ENCODE measurements around the gene GNAI3. TPM values are rescaled to one million over a fixed set of nuclear protein-coding genes. Genes with fewer than 3 reads are reported as not detected.

GNAI3 gene
- polyA plus RNA-seq, 10 donors = 6.7 to 9.7 (median 8.2) TPM

DNA sequence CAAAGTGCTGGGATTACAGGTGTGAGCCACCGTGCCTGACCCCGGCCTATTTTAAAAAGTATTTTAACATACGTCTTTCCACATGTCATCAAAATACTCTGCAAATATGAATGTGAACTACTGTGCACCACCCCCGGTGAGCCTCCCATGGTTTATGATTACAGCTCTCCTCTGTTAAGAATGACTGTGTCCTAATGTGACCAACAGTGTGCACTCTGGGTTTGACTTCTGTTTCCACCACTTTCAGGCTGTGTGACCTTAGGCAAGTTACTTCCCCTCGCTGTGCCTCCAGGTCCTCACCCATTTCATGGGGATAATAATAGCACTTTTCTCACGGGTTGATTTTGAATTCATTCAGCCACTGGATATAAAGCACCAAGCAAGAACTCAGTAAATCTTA is 85.9 kb downstream of the GNAI3 start:
- peak in 1 of 3 donors; percentile 1 for DNase-seq

DNA sequence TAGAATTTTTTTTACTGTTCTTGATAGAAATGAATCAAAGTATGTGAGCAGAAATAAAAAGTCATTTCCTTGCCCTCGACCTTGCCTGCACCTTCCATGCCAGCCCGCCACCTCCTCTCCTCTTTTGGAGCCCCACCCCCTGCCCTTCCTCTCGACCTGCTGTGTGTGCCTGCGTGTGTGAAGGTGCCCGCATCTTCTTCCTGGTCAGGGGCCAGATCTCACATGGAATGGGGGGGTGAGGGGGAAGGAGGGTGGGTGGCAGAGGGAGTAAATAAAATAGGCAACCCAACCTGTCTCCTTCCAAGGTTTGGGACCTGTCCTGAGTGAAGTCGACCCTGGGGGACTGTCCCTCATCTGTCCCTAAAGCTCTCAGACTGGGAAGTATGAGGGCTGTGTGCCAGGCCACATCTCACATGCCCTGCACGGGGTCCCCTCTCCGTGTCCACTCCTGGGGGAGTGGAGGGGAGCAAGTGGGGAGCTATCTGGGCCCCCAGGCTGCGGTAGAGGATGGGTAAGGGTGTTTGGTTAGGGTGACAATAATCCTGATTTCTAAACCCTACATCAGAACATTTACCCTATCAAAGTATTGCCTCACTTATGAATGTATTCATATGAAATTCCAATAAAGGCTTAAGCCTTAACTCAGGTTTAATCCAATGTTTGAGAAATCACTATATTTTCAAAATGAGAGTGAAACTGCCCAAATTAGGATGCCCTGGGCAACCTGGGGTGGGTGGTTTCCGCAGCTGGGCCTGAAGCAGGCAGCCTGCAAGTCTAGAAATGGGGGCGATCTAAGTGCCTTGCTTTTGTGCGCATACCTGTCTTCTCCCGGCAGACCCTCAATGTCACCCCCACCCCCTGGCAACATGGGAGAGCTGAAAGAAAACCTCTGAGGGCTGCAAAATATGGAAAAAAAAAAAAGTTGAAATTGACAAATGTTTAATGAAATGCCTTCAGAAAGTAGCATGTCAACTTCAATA is 86.6 kb downstream of the GNAI3 start:
- peak in 1 of 3 donors; percentile 0 for DNase-seq

DNA sequence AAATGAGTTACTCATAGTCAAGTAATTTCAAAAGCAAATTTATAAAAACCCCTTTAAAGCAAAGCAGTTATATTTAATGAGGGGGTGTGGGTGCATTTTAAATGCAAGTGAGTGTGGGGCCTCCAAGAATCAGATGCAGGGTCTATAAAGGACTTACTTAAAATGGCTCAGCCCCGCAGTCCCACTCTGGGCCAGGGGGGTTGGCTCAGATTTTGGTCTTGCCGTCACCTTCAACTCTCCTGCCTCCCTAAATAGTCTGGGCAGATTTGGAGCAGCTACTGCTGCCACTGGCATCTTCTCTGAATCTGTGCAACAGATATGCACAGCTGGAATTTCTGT is 87.4 kb downstream of the GNAI3 start:
- no peak for DNase-seq

DNA sequence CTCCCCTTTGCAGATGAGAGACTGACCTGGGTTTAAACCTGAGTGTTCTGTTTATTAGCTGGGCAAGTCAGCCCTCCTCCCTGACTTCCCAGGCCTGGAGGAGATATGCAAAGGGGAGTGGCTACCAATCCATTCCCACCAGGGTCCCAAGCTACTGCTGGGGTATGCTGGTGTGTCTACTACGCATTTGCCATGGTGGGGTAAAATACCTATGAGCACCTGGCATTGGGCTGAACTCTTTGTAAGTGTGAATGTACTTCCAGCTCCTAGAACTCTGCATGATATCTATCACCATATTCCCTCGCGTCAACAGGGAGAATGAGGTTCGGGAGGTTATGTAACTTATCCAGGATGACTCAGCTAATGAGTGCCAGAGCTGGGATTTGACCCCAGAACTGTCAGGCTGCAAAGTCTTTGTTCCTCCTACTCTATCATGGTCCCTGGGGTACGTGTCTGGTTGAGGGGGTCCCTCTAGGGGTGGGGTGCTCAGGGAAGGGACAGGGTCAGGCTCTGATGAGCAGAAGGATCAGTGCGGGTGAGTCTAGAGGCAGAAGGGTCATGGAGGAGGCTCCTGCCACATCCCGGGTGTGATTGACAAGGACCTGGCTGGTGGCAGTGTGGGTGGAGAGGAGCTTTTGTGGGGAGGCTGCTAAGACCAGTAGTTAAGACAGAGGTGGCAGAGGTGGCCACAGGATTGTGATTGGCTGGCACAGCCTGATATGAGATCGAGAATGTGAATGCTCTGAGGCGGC is 88.0 kb downstream of the GNAI3 start:
- peak in 1 of 3 donors; percentile 22 for DNase-seq

DNA sequence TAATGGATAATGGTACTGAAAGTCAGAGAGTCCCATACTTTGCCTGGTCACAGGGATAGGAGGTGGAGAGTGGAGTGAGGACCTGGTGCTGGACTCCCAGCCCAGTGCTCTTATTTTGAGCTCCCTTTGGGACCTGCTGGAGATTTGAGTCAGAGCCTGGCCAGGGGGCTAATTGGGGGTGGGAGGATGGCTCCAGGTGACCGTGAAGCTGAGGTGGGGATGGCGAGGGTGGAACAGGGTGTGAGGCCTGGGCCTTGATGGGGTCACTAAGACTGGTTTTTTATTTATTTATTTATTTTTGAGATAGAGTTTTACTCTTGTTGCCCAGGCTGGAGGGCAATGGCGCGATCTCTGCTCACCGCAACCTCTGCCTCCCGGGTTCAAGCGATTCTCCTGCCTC is 89.0 kb downstream of the GNAI3 start:
- DNase-seq = peak in 1 of 3 donors; percentile 0

- DNase-seq = peak in 1 of 3 donors; percentile 1
These were observed 90.8 kb downstream of the GNAI3 start for GRCh38 chr1:109639063-109639840.

DNA sequence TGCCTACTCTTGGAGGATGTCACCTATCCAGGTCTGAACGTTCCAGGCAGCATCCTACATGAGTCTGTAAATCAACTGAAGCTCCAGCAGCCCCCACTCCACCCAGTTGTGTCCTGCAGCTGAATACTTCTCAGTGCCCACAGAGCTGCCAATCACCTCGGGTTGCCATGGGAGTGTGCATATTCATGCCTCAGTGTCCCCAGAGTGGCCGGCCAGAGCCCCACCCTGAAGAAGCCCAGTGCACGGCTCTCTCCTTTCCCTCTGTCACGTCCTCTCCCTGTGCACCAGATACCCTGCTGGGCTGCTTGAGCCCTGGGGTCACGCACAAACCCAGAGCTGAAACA is 91.4 kb downstream of the GNAI3 start:
- DNase-seq = no peak

GRCh38 chr1:109640285-109640865 is 92.0 kb downstream of the GNAI3 start:
- DNase-seq = peak in 1 of 3 donors; percentile 72

DNA sequence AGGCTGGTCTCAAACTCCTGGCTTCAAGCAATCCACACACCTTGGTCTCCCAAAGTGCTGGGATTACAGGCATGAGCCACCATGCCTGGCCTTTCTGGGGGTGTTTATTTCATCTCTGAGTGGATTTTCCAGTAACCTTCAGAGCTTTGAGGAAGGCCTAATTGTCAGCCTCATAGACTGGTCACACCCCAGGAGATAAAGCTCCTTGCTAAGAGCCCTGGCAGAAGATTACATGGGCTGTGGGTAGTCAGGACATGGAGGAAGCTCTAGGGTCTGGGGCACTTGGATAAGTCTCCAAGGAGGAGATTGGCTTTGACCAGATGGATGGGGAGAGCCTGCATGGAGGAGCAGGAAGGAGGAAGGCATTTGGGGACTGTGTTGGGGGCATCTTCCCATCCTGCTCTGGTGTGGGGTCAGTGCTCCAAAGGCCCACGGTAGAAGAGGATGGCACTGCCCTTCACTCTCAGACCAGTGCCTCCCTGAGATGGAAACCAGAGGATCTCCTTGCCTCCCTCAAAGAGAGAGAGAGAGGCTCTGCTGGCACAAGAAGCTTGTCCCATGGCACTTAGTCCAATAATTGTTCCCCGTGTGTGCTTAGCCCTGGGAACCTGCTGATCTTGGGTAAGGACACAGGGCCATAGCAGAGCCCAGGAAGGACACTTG is 92.8 kb downstream of the GNAI3 start:
- peak in 1 of 3 donors; percentile 0 for DNase-seq

GRCh38 chr1:109641861-109642260 is 93.4 kb downstream of the GNAI3 start:
- peak in 1 of 3 donors; percentile 0 for DNase-seq

DNA sequence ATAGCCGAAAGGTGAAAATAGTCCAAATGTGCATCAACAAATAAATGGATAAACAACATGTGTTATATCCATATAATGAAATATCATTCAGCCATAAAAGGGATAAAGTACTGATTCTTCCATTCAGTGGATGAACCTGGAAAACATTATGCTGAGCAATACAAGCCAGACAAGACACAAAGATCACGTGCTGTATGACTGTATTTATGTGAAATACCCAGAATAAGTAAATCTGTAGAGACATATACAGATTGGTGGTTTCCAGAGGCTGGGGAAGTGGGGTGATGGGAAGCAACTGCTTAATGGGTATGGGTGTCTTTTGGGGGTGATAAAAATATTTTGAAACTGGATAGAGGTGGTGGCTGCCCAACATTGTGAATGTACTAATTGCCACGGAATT is 94.2 kb downstream of the GNAI3 start:
- DNase-seq = peak in 1 of 3 donors; percentile 52

- DNase-seq = peak in 2 of 3 donors; percentile 67 to 84
These were observed 95.2 kb downstream of the GNAI3 start for GRCh38 chr1:109643385-109644230.

- DNase-seq = no peak
These were observed 96.3 kb downstream of the GNAI3 start for GRCh38 chr1:109644670-109645069.

DNA sequence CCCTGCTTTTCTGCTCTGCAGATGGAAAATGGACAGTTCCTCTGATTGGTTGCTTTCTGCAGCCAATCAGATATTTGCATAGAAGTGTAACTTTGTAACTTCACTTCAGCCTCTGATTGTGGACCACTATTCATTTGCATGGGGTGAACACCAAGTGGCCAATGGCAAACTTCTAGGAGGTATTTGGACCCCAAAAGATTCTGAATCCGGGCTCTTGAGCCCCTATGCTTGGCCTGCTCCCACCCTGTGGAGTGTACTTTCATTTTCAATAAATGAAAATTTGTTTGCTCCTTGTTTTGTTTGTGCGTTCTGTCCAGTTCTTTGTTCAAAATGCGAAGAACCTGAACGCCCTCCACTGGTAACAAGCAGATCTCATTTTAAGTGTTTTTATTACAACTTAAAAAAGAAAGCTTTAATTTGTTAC is 101.1 kb downstream of the GNAI3 start:
- DNase-seq = peak; percentile 45 to 80 (median 58)

- DNase-seq = peak in 1 of 3 donors; percentile 17
These were observed 102.2 kb downstream of the GNAI3 start for GRCh38 chr1:109650609-109651008.

DNA sequence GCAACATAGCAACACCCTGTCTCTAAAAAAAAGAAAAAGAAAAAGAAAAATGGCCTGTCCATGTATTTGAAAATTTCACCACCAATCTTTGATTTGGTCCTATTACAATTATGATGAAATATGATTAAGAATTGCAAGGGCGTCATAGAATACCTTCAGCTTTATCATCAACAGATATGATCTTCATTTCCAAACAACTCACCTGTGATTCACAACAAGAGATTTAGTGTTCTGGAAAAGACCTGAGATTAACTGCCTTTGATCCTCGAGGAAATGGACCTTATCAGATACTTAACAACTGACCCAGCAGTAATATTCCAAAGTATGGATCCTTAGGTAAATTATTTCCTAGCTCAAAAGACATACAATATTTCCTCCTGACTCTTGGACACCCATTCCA is 104.0 kb downstream of the GNAI3 start:
- DNase-seq = no peak

DNA sequence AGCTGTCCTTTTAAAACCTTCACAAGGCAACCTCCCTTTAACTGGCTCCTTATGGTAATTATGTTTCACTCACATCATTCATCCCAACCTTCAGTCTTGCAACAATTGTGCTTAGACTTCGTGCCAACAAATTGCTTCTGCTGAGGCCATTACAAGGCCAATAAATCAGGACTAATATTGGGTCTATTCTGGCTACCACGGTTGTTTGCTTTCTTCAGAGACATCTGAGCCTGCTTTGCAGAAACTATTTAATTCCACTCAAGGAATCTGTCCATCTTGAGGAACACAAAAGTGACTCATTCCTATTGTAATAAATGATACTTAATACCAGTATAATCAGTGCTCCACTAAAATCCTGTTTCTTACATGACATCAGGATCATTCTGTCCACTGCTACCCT is 104.9 kb downstream of the GNAI3 start:
- DNase-seq = no peak

DNA sequence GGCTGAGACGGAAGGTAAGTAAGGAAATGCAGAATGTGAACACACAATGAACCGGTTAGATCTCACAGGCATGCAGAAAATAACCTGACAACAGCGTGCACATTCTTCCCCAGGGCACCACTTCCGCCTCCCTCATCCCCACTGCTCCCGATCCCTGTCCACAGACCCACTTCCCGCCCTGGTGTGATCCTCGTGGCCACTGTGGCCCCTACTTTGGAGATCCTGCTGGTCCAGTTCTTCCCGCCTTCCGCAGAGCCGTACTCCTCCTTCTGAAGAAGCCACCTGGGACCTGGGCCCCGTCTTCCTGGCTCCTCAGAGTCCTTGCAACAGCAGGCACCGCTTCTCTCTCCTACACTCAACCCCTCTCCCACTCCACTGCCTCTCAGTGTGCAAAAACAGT is 106.1 kb downstream of the GNAI3 start:
- no peak for DNase-seq

- DNase-seq = peak; percentile 68 to 92 (median 81)
These were observed 107.5 kb downstream of the GNAI3 start, which contains the start of gene GSTM4 for GRCh38 chr1:109655615-109656519. TSS of gene GSTM4 (plus strand) at chr1:109656099. CDS start at chr1:109656390, 291 bp downstream.
